ENCODE measurements around the gene SUMO4.

Gene SUMO4

DNA sequence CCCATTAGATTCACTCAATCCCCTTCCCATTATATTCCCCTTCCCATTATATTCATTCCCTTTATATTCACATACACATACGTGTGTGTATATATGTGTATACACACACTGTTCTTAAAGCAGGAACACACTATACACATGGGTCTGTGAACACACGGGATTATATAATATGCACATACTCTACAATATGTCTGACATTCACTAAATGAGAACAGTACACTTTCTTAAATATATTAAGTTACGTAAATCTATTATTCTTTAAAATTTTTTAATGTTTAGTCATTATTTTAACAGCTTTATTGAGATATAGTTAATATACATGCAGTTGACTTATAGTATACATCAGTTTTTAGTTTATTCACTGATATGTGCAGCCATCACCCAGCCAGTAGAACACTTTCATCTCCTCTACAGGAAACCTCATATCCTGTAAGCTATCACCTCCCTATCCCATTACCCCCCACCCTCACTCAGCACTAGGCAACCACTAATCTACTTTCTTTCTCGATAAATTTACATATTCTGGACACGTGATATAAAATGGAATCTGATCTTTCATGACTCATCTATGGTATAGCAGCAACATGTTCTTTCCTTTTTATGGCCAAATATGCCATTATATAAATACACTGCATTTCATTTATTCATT is 13.9 kb upstream of the SUMO4 start:
- DNase-seq (ENCODE audit: low read depth) = no peak
- H3K4me3 ChIP-seq (ENCODE audit: low read depth, low read length) = no peak overlapping the region
- TF ChIP-seq, protein P1, sequence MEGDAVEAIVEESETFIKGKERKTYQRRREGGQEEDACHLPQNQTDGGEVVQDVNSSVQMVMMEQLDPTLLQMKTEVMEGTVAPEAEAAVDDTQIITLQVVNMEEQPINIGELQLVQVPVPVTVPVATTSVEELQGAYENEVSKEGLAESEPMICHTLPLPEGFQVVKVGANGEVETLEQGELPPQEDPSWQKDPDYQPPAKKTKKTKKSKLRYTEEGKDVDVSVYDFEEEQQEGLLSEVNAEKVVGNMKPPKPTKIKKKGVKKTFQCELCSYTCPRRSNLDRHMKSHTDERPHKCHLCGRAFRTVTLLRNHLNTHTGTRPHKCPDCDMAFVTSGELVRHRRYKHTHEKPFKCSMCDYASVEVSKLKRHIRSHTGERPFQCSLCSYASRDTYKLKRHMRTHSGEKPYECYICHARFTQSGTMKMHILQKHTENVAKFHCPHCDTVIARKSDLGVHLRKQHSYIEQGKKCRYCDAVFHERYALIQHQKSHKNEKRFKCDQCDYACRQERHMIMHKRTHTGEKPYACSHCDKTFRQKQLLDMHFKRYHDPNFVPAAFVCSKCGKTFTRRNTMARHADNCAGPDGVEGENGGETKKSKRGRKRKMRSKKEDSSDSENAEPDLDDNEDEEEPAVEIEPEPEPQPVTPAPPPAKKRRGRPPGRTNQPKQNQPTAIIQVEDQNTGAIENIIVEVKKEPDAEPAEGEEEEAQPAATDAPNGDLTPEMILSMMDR (IDR thresholded peaks at IDR 0.05; ENCODE audit: insufficient read depth, low read depth, low read length, missing control alignments) = no peak

- DNase-seq (ENCODE audit: low read depth) = no peak
- TF ChIP-seq, protein P1 (IDR thresholded peaks at IDR 0.05; ENCODE audit: insufficient read depth, low read depth, low read length, missing control alignments) = no peak
- H3K4me3 ChIP-seq (ENCODE audit: low read depth, low read length) = no peak overlapping the region
Observed at GRCh38 chr6:149387779-149388512, 12.1 kb upstream of the SUMO4 start.

GRCh38 chr6:149389509-149390297 is 10.4 kb upstream of the SUMO4 start:
- H3K4me3 ChIP-seq (ENCODE audit: low read depth, low read length) = no peak overlapping the region
- DNase-seq (ENCODE audit: low read depth) = no peak
- TF ChIP-seq, protein P1 (IDR thresholded peaks at IDR 0.05; ENCODE audit: insufficient read depth, low read depth, low read length, missing control alignments) = no peak

- TF ChIP-seq, protein P1 (IDR thresholded peaks at IDR 0.05; ENCODE audit: insufficient read depth, low read depth, low read length, missing control alignments) = no peak
- no peak for DNase-seq (ENCODE audit: low read depth)
Observed at GRCh38 chr6:149392093-149392492, 8.0 kb upstream of the SUMO4 start.

DNA sequence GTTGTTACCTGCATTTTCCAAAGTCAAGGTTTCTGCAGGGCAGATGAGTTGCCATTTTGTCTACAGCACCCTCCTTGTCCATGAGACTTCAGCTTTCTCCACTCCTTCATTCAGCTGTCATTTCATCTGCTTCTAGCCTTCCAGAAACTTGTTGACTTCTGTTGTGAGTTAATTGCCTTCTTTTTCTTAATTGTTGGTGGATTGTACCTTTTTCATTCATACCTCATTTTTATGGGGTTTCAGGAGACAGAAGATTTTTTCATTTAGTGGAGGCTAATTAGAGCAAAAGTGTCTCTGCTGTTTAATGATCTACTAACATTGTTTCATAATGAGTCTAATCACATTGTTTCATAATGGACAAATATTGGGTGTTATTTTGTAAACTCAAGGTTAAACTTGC is 7.5 kb upstream of the SUMO4 start:
- no peak overlapping the region for H3K4me3 ChIP-seq (ENCODE audit: low read depth, low read length)
- DNase-seq (ENCODE audit: low read depth) = no peak
- TF ChIP-seq, protein P1 (IDR thresholded peaks at IDR 0.05; ENCODE audit: insufficient read depth, low read depth, low read length, missing control alignments) = no peak

More at GRCh38 chr6:149392093-149392492, 8.0 kb upstream of the SUMO4 start:
- no peak overlapping the region for H3K4me3 ChIP-seq (ENCODE audit: low read depth, low read length)

- H3K4me3 ChIP-seq (ENCODE audit: low read depth, low read length) = no peak overlapping the region
- DNase-seq (ENCODE audit: low read depth) = no peak
- TF ChIP-seq, protein P1 (IDR thresholded peaks at IDR 0.05; ENCODE audit: insufficient read depth, low read depth, low read length, missing control alignments) = no peak
Observed at GRCh38 chr6:149393002-149393679, 6.9 kb upstream of the SUMO4 start.

All from GM12865 (cell line).